ENCODE data around the gene MLANA.

- TF ChIP-seq EGR1 (IDR thresholded peaks at IDR 0.05; ENCODE audit: low read depth in 2 of 2) (no peak), RAD21 (IDR thresholded peaks at IDR 0.05) (no peak), GABPA (IDR thresholded peaks at IDR 0.05 in 1 of 2, conservative IDR thresholded peaks at IDR 0.05 in 1 of 2) (no peak), CTCF (IDR thresholded peaks at IDR 0.05; ENCODE audit: low read depth, low read length, missing input control) (no peak), ATF3 (IDR thresholded peaks at IDR 0.05) (no peak), YY1 (IDR thresholded peaks at IDR 0.05) (no peak), MAX (IDR thresholded peaks at IDR 0.05) (no peak), TAF1 (conservative IDR thresholded peaks at IDR 0.05) (no peak), JUND (IDR thresholded peaks at IDR 0.05) (no peak), SP1 (IDR thresholded peaks at IDR 0.05) (no peak), ZBTB33 (IDR thresholded peaks at IDR 0.05) (no peak), NR2F2 (IDR thresholded peaks at IDR 0.05) (no peak), REST (IDR thresholded peaks at IDR 0.05) (no peak), FOXA1 (IDR thresholded peaks at IDR 0.05) (no peak)
These were observed 1.9 kb downstream of the MLANA start for GRCh38 chr9:5892456-5893133.

Measured in liver (tissue), 3 donors.